WTC11 (cell line): ENCODE measurements around the gene UFC1. TPM values are rescaled to one million over a fixed set of nuclear protein-coding genes. Genes with fewer than 3 reads are reported as not detected.

Source experiments
- ATAC-seq: fragments of 200-7000 bp; cut with Tn5 transposase; 2 replicates; pipeline ENCODE4 v1.10.0; 2021; ENCODE audit warnings: mild to moderate bottlenecking, moderate library complexity
- CTCF ChIA-PET: fragments of 300-600 bp; sonication (Branson Sonifier 250); formaldehyde crosslinking; loops from one replicate; lab custom pipeline; 2021; ENCODE audit warnings: antibody characterized with exemption; lab: Charles Lee
- POLR2A ChIA-PET: fragments of 350-600 bp; sonication (Branson Sonifier 250); formaldehyde crosslinking; loops from one replicate; lab custom pipeline; 2021; ENCODE audit warnings: antibody characterized with exemption; lab: Charles Lee
- DNase-seq: peaks from one replicate; pipeline ENCODE4 v3.0.0; 2021; ENCODE audit warnings: low spot score
- H3K27ac Mint-ChIP-seq: 2 replicates; pipeline ENCODE4 v1.8.0; 2021; ENCODE audit warnings: mixed read lengths
- H3K27me3 Mint-ChIP-seq: 2 replicates; pipeline ENCODE4 v1.8.0; 2021; ENCODE audit warnings: low read depth, mild to moderate bottlenecking, moderate library complexity, mixed read lengths
- H3K36me3 Mint-ChIP-seq: 2 replicates; pipeline ENCODE4 v1.8.0; 2021; ENCODE audit warnings: mixed read lengths
- H3K4me1 Mint-ChIP-seq: 2 replicates; pipeline ENCODE4 v1.8.0; 2022; ENCODE audit warnings: mixed read lengths
- H3K4me3 Mint-ChIP-seq: 2 replicates; pipeline ENCODE4 v1.8.0; 2021; ENCODE audit warnings: mild to moderate bottlenecking, moderate library complexity, mixed read lengths
- H3K9me3 Mint-ChIP-seq: 2 replicates; pipeline ENCODE4 v1.8.0; 2021; ENCODE audit warnings: mixed read lengths
- ATF1 ChIP-seq: sonication (generic); formaldehyde crosslinking; IDR thresholded peaks from 2 replicates; pipeline ENCODE4 v1.8.1; 2023; ENCODE audit warnings: mild to moderate bottlenecking, moderate library complexity, missing genetic modification reagents
- CREB1 ChIP-seq: sonication (generic); formaldehyde crosslinking; IDR thresholded peaks from 2 replicates; pipeline ENCODE4 v1.8.0; 2023; ENCODE audit warnings: mild to moderate bottlenecking, missing genetic modification reagents
- CREM ChIP-seq: sonication (generic); formaldehyde crosslinking; IDR thresholded peaks from 2 replicates; pipeline ENCODE4 v1.8.1; 2022; ENCODE audit warnings: mild to moderate bottlenecking, missing genetic modification reagents, moderate library complexity
- ESRRA ChIP-seq: sonication (generic); formaldehyde crosslinking; IDR thresholded peaks from 2 replicates; pipeline ENCODE4 v1.8.1; 2022; ENCODE audit warnings: mild to moderate bottlenecking, missing genetic modification reagents, borderline replicate concordance
- ETV6 ChIP-seq: sonication (generic); formaldehyde crosslinking; IDR thresholded peaks from 2 replicates; pipeline ENCODE4 v1.8.1; 2022; ENCODE audit warnings: mild to moderate bottlenecking, missing genetic modification reagents
- FOXK1 ChIP-seq: sonication (generic); formaldehyde crosslinking; IDR thresholded peaks from 2 replicates; pipeline ENCODE4 v1.8.0; 2022; ENCODE audit warnings: mild to moderate bottlenecking, moderate library complexity, missing genetic modification reagents
- GABPB1 ChIP-seq: sonication (generic); formaldehyde crosslinking; IDR thresholded peaks from 2 replicates; pipeline ENCODE4 v1.8.1; 2023; ENCODE audit warnings: mild to moderate bottlenecking, missing genetic modification reagents
- HMGA2 ChIP-seq: fragments of 250-450 bp; sonication (Bioruptor Pico); IDR thresholded peaks from 2 replicates; pipeline ENCODE4 v1.4.0; 2021; ENCODE audit warnings: mild to moderate bottlenecking, moderate library complexity
- JAZF1 ChIP-seq: fragments of 250-450 bp; sonication (Bioruptor Pico); IDR thresholded peaks from 2 replicates; pipeline ENCODE4 v1.9.0; 2021; ENCODE audit warnings: moderate library complexity, mild to moderate bottlenecking, inconsistent platforms
- MYBL2 ChIP-seq: sonication (generic); formaldehyde crosslinking; IDR thresholded peaks from 2 replicates; pipeline ENCODE4 v1.8.1; 2023; ENCODE audit warnings: mild to moderate bottlenecking, moderate library complexity, missing genetic modification reagents
- NFE2L1 ChIP-seq: sonication (generic); formaldehyde crosslinking; IDR thresholded peaks from 2 replicates; pipeline ENCODE4 v1.8.1; 2023; ENCODE audit warnings: missing genetic modification reagents
- NFYB ChIP-seq: sonication (generic); formaldehyde crosslinking; conservative IDR thresholded peaks from 2 replicates; pipeline ENCODE4 v1.8.0; 2022; ENCODE audit warnings: low read depth, missing genetic modification reagents
- OVOL2 ChIP-seq: fragments of 250-450 bp; sonication (Bioruptor Pico); IDR thresholded peaks from 2 replicates; pipeline ENCODE4 v1.9.0; 2021; ENCODE audit warnings: mild to moderate bottlenecking, borderline replicate concordance
- SP1 ChIP-seq: sonication (generic); formaldehyde crosslinking; conservative IDR thresholded peaks from 2 replicates; pipeline ENCODE4 v1.8.1; 2022; ENCODE audit warnings: missing genetic modification reagents
- TP53 ChIP-seq: sonication (generic); formaldehyde crosslinking; IDR thresholded peaks from 2 replicates; pipeline ENCODE4 v1.8.1; 2023; ENCODE audit warnings: mild to moderate bottlenecking, missing genetic modification reagents
- ZBTB21 ChIP-seq: sonication (generic); formaldehyde crosslinking; IDR thresholded peaks from 2 replicates; pipeline ENCODE4 v1.8.1; 2023; ENCODE audit warnings: mild to moderate bottlenecking, missing genetic modification reagents, borderline replicate concordance
- ZNF232 ChIP-seq: sonication (generic); formaldehyde crosslinking; IDR thresholded peaks from 2 replicates; pipeline ENCODE4 v1.8.0; 2022; ENCODE audit warnings: mild to moderate bottlenecking, missing genetic modification reagents
- total RNA-seq: library from RNA; stranded (reverse); gene quantifications from 3 replicates; pipeline ENCODE4 v1.2.3, GENCODE V29; 2021
- TF ChIP-seq, protein P1 (sequence below): sonication (generic); formaldehyde crosslinking; IDR thresholded peaks from 2 replicates; pipeline ENCODE4 v1.8.1; 2023; ENCODE audit warnings: mild to moderate bottlenecking, moderate library complexity, missing genetic modification reagents
- TF ChIP-seq, protein P2 (sequence below): sonication (generic); formaldehyde crosslinking; IDR thresholded peaks from 2 replicates; pipeline ENCODE4 v1.8.1; 2023; ENCODE audit warnings: mild to moderate bottlenecking, missing genetic modification reagents, moderate library complexity
- TF ChIP-seq, protein P3 (sequence below): sonication (generic); formaldehyde crosslinking; IDR thresholded peaks from 2 replicates; pipeline ENCODE4 v1.8.1; 2023; ENCODE audit warnings: mild to moderate bottlenecking, missing genetic modification reagents, moderate library complexity
- TF ChIP-seq, protein P4 (sequence below): sonication (generic); formaldehyde crosslinking; IDR thresholded peaks from 2 replicates; pipeline ENCODE4 v1.8.0; 2022; ENCODE audit warnings: missing genetic modification reagents
- TF ChIP-seq, protein P5 (sequence below): sonication (generic); formaldehyde crosslinking; IDR thresholded peaks from 2 replicates; pipeline ENCODE4 v1.8.1; 2022; ENCODE audit warnings: mild to moderate bottlenecking, moderate library complexity, missing genetic modification reagents
- TF ChIP-seq, protein P6 (sequence below): sonication (generic); formaldehyde crosslinking; IDR thresholded peaks from 2 replicates; pipeline ENCODE4 v1.8.1; 2023; ENCODE audit warnings: mild to moderate bottlenecking, missing genetic modification reagents, borderline replicate concordance
- TF ChIP-seq, protein P7 (sequence below): sonication (generic); formaldehyde crosslinking; IDR thresholded peaks from 2 replicates; pipeline ENCODE4 v1.8.0; 2022; ENCODE audit warnings: mild to moderate bottlenecking, missing genetic modification reagents

Gene UFC1
- total RNA-seq, 1 experiment from 2014 or later = 56.2 TPM

DNA sequence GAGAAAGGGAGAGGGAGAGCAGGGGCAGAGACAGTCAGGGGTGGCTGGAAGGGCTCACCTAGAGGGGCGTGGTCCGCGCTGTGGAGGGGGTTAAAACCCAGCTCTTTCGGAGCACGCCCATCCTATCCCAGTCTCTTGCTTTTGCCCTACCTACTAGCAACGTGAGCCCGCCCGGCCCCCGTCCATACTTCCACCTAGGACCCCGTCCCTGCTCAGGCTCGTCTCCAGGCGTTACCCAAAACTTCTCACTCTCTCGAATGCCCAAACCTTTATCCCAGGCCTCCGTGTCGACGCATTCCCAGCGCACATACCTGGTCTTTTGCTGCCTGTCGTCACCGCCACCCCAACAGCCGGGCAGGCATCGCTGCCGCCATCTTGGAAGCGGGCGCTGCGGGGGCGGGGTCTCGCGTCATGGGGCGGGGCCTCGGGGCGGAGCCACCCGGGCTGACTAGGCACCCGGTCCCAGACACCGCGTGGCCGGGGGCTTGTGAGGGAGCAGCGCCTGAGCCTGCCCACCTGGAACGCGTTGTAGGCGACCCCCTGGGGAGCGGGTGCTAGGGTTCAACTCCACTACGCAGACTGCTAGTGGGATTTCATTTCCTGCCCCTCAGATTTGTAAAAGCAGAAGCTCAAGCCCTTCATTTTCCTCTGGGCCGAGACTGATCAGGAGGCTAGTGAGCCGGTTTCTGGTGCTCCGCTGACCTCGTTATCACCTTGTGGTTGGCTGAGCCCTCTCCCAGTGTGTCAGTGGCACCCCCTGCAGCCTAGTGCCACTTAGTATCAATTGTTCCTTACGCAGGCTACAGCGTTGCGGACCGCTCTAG, 23.5 kb downstream of the UFC1 start, which contains the start of gene B4GALT3:
Gene B4GALT3, minus strand, starts transcription at position 396 of the 824 bp plus-strand sequence. CDS start 1,447 bp downstream, outside the sequence.
- Mint-ChIP-seq H3K4me3 (peak within 1 kb of the TSS; percentile 97), H3K4me1 (peaks cover 20% of the 10 kb centered on the region), H3K27me3 (no peaks in the 10 kb centered on the region), H3K27ac (peak within 1 kb of the TSS; percentile 100), H3K9me3 (no peaks in the 10 kb centered on the region), H3K36me3 (peaks cover 27% of the 10 kb centered on the region)
- ChIA-PET POLR2A (interaction anchor here (0.9 to 1.7 kb wide), 7 partner anchors 11 to 137 kb away, joined by 3 to 9 read pairs (median 3); partner anchors contain the start of genes ADAMTS4, DEDD, PPOX and SDHC), CTCF (interaction anchor here (1.0 to 2.5 kb wide), 14 partner anchors 9 to 205 kb away, joined by 3 to 41 read pairs (median 6); partner anchors contain the start of genes KLHDC9, NDUFS2, PPOX and TOMM40L)
- peak; percentile 88 for ATAC-seq
- DNase-seq = peak; percentile 97
- TF ChIP-seq MYBL2 (CRISPR knock-in tag) = no peak
- TF ChIP-seq, protein P1, sequence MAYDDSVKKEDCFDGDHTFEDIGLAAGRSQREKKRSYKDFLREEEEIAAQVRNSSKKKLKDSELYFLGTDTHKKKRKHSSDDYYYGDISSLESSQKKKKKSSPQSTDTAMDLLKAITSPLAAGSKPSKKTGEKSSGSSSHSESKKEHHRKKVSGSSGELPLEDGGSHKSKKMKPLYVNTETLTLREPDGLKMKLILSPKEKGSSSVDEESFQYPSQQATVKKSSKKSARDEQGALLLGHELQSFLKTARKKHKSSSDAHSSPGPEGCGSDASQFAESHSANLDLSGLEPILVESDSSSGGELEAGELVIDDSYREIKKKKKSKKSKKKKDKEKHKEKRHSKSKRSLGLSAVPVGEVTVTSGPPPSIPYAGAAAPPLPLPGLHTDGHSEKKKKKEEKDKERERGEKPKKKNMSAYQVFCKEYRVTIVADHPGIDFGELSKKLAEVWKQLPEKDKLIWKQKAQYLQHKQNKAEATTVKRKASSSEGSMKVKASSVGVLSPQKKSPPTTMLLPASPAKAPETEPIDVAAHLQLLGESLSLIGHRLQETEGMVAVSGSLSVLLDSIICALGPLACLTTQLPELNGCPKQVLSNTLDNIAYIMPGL (CRISPR knock-in tag) = peak; percentile 72; the same call in 1 of the 2 replicates
- TF ChIP-seq, protein P2, sequence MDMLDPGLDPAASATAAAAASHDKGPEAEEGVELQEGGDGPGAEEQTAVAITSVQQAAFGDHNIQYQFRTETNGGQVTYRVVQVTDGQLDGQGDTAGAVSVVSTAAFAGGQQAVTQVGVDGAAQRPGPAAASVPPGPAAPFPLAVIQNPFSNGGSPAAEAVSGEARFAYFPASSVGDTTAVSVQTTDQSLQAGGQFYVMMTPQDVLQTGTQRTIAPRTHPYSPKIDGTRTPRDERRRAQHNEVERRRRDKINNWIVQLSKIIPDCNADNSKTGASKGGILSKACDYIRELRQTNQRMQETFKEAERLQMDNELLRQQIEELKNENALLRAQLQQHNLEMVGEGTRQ = peak; percentile 59
- peak; percentile 42 for TF ChIP-seq GABPB1
- peak; percentile 84; the same call in 1 of the 2 replicates for TF ChIP-seq ZNF232 (CRISPR knock-in tag)
- TF ChIP-seq, protein P3, sequence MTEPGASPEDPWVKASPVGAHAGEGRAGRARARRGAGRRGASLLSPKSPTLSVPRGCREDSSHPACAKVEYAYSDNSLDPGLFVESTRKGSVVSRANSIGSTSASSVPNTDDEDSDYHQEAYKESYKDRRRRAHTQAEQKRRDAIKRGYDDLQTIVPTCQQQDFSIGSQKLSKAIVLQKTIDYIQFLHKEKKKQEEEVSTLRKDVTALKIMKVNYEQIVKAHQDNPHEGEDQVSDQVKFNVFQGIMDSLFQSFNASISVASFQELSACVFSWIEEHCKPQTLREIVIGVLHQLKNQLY (CRISPR knock-in tag) = peak; percentile 74; the same call in 1 of the 2 replicates
- no peak for TF ChIP-seq OVOL2 (CRISPR knock-in tag)
- no peak for TF ChIP-seq NFYB
- TF ChIP-seq, protein P4, sequence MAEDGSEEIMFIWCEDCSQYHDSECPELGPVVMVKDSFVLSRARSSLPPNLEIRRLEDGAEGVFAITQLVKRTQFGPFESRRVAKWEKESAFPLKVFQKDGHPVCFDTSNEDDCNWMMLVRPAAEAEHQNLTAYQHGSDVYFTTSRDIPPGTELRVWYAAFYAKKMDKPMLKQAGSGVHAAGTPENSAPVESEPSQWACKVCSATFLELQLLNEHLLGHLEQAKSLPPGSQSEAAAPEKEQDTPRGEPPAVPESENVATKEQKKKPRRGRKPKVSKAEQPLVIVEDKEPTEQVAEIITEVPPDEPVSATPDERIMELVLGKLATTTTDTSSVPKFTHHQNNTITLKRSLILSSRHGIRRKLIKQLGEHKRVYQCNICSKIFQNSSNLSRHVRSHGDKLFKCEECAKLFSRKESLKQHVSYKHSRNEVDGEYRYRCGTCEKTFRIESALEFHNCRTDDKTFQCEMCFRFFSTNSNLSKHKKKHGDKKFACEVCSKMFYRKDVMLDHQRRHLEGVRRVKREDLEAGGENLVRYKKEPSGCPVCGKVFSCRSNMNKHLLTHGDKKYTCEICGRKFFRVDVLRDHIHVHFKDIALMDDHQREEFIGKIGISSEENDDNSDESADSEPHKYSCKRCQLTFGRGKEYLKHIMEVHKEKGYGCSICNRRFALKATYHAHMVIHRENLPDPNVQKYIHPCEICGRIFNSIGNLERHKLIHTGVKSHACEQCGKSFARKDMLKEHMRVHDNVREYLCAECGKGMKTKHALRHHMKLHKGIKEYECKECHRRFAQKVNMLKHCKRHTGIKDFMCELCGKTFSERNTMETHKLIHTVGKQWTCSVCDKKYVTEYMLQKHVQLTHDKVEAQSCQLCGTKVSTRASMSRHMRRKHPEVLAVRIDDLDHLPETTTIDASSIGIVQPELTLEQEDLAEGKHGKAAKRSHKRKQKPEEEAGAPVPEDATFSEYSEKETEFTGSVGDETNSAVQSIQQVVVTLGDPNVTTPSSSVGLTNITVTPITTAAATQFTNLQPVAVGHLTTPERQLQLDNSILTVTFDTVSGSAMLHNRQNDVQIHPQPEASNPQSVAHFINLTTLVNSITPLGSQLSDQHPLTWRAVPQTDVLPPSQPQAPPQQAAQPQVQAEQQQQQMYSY (CRISPR knock-in tag) = 0 out of 2 replicates have a peak, but pooled peaks have one; percentile 22
- TF ChIP-seq HMGA2 (CRISPR knock-in tag) = no peak
- peak; percentile 31; the same call in 1 of the 2 replicates for TF ChIP-seq NFE2L1 (CRISPR knock-in tag)
- TF ChIP-seq, protein P5, sequence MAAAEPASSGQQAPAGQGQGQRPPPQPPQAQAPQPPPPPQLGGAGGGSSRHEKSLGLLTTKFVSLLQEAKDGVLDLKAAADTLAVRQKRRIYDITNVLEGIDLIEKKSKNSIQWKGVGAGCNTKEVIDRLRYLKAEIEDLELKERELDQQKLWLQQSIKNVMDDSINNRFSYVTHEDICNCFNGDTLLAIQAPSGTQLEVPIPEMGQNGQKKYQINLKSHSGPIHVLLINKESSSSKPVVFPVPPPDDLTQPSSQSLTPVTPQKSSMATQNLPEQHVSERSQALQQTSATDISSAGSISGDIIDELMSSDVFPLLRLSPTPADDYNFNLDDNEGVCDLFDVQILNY (CRISPR knock-in tag) = peak; percentile 69; the same call in 1 of the 2 replicates
- no peak for TF ChIP-seq ATF1
- 0 out of 2 replicates have a peak, but pooled peaks have one; percentile 8 for TF ChIP-seq ZBTB21 (CRISPR knock-in tag)
- TF ChIP-seq CREB1 = peak; percentile 34; the same call in 1 of the 2 replicates
- TF ChIP-seq FOXK1 = peak; percentile 71
- TF ChIP-seq, protein P6, sequence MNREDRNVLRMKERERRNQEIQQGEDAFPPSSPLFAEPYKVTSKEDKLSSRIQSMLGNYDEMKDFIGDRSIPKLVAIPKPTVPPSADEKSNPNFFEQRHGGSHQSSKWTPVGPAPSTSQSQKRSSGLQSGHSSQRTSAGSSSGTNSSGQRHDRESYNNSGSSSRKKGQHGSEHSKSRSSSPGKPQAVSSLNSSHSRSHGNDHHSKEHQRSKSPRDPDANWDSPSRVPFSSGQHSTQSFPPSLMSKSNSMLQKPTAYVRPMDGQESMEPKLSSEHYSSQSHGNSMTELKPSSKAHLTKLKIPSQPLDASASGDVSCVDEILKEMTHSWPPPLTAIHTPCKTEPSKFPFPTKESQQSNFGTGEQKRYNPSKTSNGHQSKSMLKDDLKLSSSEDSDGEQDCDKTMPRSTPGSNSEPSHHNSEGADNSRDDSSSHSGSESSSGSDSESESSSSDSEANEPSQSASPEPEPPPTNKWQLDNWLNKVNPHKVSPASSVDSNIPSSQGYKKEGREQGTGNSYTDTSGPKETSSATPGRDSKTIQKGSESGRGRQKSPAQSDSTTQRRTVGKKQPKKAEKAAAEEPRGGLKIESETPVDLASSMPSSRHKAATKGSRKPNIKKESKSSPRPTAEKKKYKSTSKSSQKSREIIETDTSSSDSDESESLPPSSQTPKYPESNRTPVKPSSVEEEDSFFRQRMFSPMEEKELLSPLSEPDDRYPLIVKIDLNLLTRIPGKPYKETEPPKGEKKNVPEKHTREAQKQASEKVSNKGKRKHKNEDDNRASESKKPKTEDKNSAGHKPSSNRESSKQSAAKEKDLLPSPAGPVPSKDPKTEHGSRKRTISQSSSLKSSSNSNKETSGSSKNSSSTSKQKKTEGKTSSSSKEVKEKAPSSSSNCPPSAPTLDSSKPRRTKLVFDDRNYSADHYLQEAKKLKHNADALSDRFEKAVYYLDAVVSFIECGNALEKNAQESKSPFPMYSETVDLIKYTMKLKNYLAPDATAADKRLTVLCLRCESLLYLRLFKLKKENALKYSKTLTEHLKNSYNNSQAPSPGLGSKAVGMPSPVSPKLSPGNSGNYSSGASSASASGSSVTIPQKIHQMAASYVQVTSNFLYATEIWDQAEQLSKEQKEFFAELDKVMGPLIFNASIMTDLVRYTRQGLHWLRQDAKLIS (CRISPR knock-in tag) = 0 out of 2 replicates have a peak, but pooled peaks have one; percentile 52
- TF ChIP-seq SP1 (CRISPR knock-in tag) = peak; percentile 99
- peak; percentile 59; the same call in 1 of the 2 replicates for TF ChIP-seq ETV6 (CRISPR knock-in tag)
- TF ChIP-seq ESRRA = peak; percentile 83; the same call in 1 of the 2 replicates
- TF ChIP-seq, protein P7, sequence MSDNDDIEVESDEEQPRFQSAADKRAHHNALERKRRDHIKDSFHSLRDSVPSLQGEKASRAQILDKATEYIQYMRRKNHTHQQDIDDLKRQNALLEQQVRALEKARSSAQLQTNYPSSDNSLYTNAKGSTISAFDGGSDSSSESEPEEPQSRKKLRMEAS (CRISPR knock-in tag) = peak; percentile 83; the same call in 1 of the 2 replicates
- no peak for TF ChIP-seq JAZF1 (CRISPR knock-in tag)
- TF ChIP-seq CREM = peak; percentile 41; the same call in 1 of the 2 replicates
- 0 out of 2 replicates have a peak, but pooled peaks have one; percentile 46 for TF ChIP-seq TP53 (CRISPR knock-in tag)
